ENCODE measurements around the gene BTBD9.

BTBD9 gene

GRCh38 chr6:38302081-38302480, 337.6 kb downstream of the BTBD9 start:
- TF ChIP-seq ZNF70 (CRISPR knock-in tag; IDR thresholded peaks at IDR 0.05) (no peak), OSR1 (CRISPR knock-in tag; IDR thresholded peaks at IDR 0.05) (no peak), ESRRG (CRISPR knock-in tag; IDR thresholded peaks at IDR 0.05) (no peak), SNAI2 (CRISPR knock-in tag; IDR thresholded peaks at IDR 0.05) (no peak), TCF4 (CRISPR knock-in tag; IDR thresholded peaks at IDR 0.05; ENCODE audit: borderline replicate concordance) (no peak), GLIS3 (CRISPR knock-in tag; IDR thresholded peaks at IDR 0.05) (no peak), ZFP30 (CRISPR knock-in tag; IDR thresholded peaks at IDR 0.05) (no peak), PPARA (CRISPR knock-in tag; IDR thresholded peaks at IDR 0.05; ENCODE audit: borderline replicate concordance) (no peak), CSRNP3 (CRISPR knock-in tag; IDR thresholded peaks at IDR 0.05) (no peak)
- TF ChIP-seq, protein P1, sequence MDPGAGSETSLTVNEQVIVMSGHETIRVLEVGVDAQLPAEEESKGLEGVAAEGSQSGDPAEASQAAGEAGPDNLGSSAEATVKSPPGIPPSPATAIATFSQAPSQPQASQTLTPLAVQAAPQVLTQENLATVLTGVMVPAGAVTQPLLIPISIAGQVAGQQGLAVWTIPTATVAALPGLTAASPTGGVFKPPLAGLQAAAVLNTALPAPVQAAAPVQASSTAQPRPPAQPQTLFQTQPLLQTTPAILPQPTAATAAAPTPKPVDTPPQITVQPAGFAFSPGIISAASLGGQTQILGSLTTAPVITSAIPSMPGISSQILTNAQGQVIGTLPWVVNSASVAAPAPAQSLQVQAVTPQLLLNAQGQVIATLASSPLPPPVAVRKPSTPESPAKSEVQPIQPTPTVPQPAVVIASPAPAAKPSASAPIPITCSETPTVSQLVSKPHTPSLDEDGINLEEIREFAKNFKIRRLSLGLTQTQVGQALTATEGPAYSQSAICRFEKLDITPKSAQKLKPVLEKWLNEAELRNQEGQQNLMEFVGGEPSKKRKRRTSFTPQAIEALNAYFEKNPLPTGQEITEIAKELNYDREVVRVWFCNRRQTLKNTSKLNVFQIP (CRISPR knock-in tag; IDR thresholded peaks at IDR 0.05; ENCODE audit: borderline replicate concordance, low read depth), result no peak
- TF ChIP-seq, protein P2, sequence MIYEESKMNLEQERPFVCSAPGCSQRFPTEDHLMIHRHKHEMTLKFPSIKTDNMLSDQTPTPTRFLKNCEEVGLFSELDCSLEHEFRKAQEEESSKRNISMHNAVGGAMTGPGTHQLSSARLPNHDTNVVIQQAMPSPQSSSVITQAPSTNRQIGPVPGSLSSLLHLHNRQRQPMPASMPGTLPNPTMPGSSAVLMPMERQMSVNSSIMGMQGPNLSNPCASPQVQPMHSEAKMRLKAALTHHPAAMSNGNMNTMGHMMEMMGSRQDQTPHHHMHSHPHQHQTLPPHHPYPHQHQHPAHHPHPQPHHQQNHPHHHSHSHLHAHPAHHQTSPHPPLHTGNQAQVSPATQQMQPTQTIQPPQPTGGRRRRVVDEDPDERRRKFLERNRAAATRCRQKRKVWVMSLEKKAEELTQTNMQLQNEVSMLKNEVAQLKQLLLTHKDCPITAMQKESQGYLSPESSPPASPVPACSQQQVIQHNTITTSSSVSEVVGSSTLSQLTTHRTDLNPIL (CRISPR knock-in tag; IDR thresholded peaks at IDR 0.05; ENCODE audit: low read depth), result no peak
- TF ChIP-seq, protein P3, sequence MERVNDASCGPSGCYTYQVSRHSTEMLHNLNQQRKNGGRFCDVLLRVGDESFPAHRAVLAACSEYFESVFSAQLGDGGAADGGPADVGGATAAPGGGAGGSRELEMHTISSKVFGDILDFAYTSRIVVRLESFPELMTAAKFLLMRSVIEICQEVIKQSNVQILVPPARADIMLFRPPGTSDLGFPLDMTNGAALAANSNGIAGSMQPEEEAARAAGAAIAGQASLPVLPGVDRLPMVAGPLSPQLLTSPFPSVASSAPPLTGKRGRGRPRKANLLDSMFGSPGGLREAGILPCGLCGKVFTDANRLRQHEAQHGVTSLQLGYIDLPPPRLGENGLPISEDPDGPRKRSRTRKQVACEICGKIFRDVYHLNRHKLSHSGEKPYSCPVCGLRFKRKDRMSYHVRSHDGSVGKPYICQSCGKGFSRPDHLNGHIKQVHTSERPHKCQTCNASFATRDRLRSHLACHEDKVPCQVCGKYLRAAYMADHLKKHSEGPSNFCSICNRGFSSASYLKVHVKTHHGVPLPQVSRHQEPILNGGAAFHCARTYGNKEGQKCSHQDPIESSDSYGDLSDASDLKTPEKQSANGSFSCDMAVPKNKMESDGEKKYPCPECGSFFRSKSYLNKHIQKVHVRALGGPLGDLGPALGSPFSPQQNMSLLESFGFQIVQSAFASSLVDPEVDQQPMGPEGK (CRISPR knock-in tag; IDR thresholded peaks at IDR 0.05; ENCODE audit: borderline replicate concordance), result no peak
- ATAC-seq, result no peak

GRCh38 chr6:38290133-38290799, 349.5 kb downstream of the BTBD9 start:
- TF ChIP-seq ESRRG (CRISPR knock-in tag; IDR thresholded peaks at IDR 0.05), result no peak
- no peak for TF ChIP-seq CSRNP3 (CRISPR knock-in tag; IDR thresholded peaks at IDR 0.05)
- no peak for TF ChIP-seq GLIS3 (CRISPR knock-in tag; IDR thresholded peaks at IDR 0.05)
- no peak for TF ChIP-seq ZNF565 (CRISPR knock-in tag; conservative IDR thresholded peaks at IDR 0.05; ENCODE audit: low read depth)
- no peak for TF ChIP-seq CSDC2 (CRISPR knock-in tag; IDR thresholded peaks at IDR 0.05)
- no peak for ATAC-seq

- ATAC-seq, result no peak
- TF ChIP-seq, protein P2 (CRISPR knock-in tag; IDR thresholded peaks at IDR 0.05; ENCODE audit: low read depth), result no peak
- TF ChIP-seq ZC3H10 (CRISPR knock-in tag; IDR thresholded peaks at IDR 0.05) (no peak), ZFP30 (CRISPR knock-in tag; IDR thresholded peaks at IDR 0.05) (no peak), PPARA (CRISPR knock-in tag; IDR thresholded peaks at IDR 0.05; ENCODE audit: borderline replicate concordance) (no peak), ZNF70 (CRISPR knock-in tag; IDR thresholded peaks at IDR 0.05) (no peak), TCF4 (CRISPR knock-in tag; IDR thresholded peaks at IDR 0.05; ENCODE audit: borderline replicate concordance) (no peak)
These were observed 352.2 kb downstream of the BTBD9 start for GRCh38 chr6:38287487-38287886.

GRCh38 chr6:38284802-38285394, 354.8 kb downstream of the BTBD9 start:
- no peak for ATAC-seq
- no peak for TF ChIP-seq ESRRG (CRISPR knock-in tag; IDR thresholded peaks at IDR 0.05)
- TF ChIP-seq PPARA (CRISPR knock-in tag; IDR thresholded peaks at IDR 0.05; ENCODE audit: borderline replicate concordance), result no peak
- no peak for TF ChIP-seq CSDC2 (CRISPR knock-in tag; IDR thresholded peaks at IDR 0.05)
- TF ChIP-seq ZFP30 (CRISPR knock-in tag; IDR thresholded peaks at IDR 0.05), result no peak
- no peak for TF ChIP-seq ZFP3 (CRISPR knock-in tag; IDR thresholded peaks at IDR 0.05)
- TF ChIP-seq CSRNP3 (CRISPR knock-in tag; IDR thresholded peaks at IDR 0.05), result no peak
- no peak for TF ChIP-seq ZNF565 (CRISPR knock-in tag; conservative IDR thresholded peaks at IDR 0.05; ENCODE audit: low read depth)
- TF ChIP-seq, protein P3 (CRISPR knock-in tag; IDR thresholded peaks at IDR 0.05; ENCODE audit: borderline replicate concordance), result no peak
- no peak for TF ChIP-seq SNAI2 (CRISPR knock-in tag; IDR thresholded peaks at IDR 0.05)
- no peak for TF ChIP-seq TCF4 (CRISPR knock-in tag; IDR thresholded peaks at IDR 0.05; ENCODE audit: borderline replicate concordance)
- TF ChIP-seq, protein P2 (CRISPR knock-in tag; IDR thresholded peaks at IDR 0.05; ENCODE audit: low read depth), result no peak
- no peak for TF ChIP-seq ZNF70 (CRISPR knock-in tag; IDR thresholded peaks at IDR 0.05)
